HG03097 (cell line): ENCODE measurements around the gene UHMK1.
"Not testable (repeated sequence)": the region's sequence is repeated elsewhere in the genome, so short reads cannot be mapped to it uniquely, and the experiment has no call there.

Experiments
- ATAC-seq: cut with Tn5 transposase; IDR thresholded peaks from one replicate; pipeline ENCODE4 v1.9.1; 2021; ENCODE audit not compliant: unreplicated experiment, low FRiP score

Gene UHMK1

GRCh38 chr1:162497723-162498495 lies at the start of gene UHMK1:
UHMK1 (plus strand) TSS chr1:162497818; CDS start chr1:162498001, 183 bp downstream.
- peak; percentile 91 for ATAC-seq

- ATAC-seq = not testable (repeated sequence)
Measured at GRCh38 chr1:162454361-162454760, 43.3 kb upstream of the UHMK1 start.

GRCh38 chr1:162456323-162456722 lies 41.3 kb upstream of the UHMK1 start:
- no peak for ATAC-seq

GRCh38 chr1:162458236-162458635 lies 39.4 kb upstream of the UHMK1 start:
- ATAC-seq = no peak

- not testable (repeated sequence) for ATAC-seq
Measured at GRCh38 chr1:162462425-162462824, 35.2 kb upstream of the UHMK1 start.

- no peak for ATAC-seq
Measured at GRCh38 chr1:162463021-162463420, 34.6 kb upstream of the UHMK1 start.

GRCh38 chr1:162466797-162467196 lies 30.8 kb upstream of the UHMK1 start:
- no peak for ATAC-seq

- ATAC-seq = no peak
Measured at GRCh38 chr1:162470216-162470615, 27.4 kb upstream of the UHMK1 start.

GRCh38 chr1:162471290-162471853 lies 26.2 kb upstream of the UHMK1 start:
- no peak for ATAC-seq

GRCh38 chr1:162475089-162475488 lies 22.5 kb upstream of the UHMK1 start:
- ATAC-seq = no peak

GRCh38 chr1:162475539-162476185 lies 22.0 kb upstream of the UHMK1 start:
- no peak for ATAC-seq

GRCh38 chr1:162476620-162477019 lies 21.0 kb upstream of the UHMK1 start:
- ATAC-seq = no peak

- no peak for ATAC-seq
Measured at GRCh38 chr1:162485236-162485635, 12.4 kb upstream of the UHMK1 start.

- ATAC-seq = no peak
Measured at GRCh38 chr1:162487241-162487640, 10.4 kb upstream of the UHMK1 start.

- ATAC-seq = no peak
Measured at GRCh38 chr1:162488219-162488618, 9.4 kb upstream of the UHMK1 start.

GRCh38 chr1:162495531-162496233 lies 1.9 kb upstream of the UHMK1 start:
- ATAC-seq = not testable (repeated sequence)

- ATAC-seq = no peak
Measured at GRCh38 chr1:162497104-162497722, 405 bp upstream of the UHMK1 start.

GRCh38 chr1:162498496-162498810 lies 835 bp downstream of the UHMK1 start:
- ATAC-seq = no peak

- ATAC-seq = no peak
Measured at GRCh38 chr1:162500805-162501204, 3.2 kb downstream of the UHMK1 start.

- no peak for ATAC-seq
Measured at GRCh38 chr1:162502077-162502476, 4.5 kb downstream of the UHMK1 start.

- ATAC-seq = no peak
Measured at GRCh38 chr1:162502928-162503327, 5.3 kb downstream of the UHMK1 start.
